ENCODE data around the gene SLC6A18.
"Not testable (repeated sequence)": the region's sequence is repeated elsewhere in the genome, so short reads cannot be mapped to it uniquely, and the experiment has no call there.

SLC6A18 gene

DNA sequence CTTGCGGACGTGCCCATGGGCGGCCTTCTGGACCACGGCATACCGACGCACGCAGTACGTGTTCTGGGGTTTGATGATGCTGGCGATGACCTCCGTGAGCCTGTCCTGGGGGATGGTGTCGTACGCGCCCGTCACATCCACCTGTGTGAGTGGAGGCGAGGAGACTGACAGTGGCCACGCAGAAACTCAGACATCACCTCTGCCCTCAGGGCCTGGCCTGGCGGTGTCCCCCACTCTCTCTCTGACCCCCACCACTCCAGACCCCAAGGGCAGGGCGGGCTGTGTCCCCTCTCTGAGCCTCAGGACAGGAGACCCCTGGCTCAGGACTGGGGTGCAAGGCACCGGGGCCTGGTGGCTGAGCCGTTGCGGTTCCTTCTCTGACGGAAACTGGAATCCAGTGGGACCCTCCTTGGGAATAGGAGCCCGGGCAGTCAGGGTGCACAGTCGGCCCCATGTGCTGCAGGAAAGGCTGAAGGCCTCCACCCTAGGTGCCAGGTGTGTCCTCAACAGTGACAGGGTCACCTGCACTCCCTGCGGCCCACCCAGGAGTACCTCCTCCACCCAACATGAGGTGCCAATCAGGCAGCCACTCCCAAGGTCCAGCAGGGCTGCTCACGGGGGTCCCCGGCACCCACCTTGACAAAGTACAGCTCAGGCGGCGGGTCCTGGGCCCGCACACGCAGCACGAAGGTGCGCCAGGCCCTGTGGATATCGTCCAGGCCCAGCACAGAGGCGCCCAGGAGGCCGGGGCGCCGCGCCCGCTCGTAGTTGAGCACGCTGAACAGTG is 53.7 kb downstream of the SLC6A18 start:
- no peak for DNase-seq

DNA sequence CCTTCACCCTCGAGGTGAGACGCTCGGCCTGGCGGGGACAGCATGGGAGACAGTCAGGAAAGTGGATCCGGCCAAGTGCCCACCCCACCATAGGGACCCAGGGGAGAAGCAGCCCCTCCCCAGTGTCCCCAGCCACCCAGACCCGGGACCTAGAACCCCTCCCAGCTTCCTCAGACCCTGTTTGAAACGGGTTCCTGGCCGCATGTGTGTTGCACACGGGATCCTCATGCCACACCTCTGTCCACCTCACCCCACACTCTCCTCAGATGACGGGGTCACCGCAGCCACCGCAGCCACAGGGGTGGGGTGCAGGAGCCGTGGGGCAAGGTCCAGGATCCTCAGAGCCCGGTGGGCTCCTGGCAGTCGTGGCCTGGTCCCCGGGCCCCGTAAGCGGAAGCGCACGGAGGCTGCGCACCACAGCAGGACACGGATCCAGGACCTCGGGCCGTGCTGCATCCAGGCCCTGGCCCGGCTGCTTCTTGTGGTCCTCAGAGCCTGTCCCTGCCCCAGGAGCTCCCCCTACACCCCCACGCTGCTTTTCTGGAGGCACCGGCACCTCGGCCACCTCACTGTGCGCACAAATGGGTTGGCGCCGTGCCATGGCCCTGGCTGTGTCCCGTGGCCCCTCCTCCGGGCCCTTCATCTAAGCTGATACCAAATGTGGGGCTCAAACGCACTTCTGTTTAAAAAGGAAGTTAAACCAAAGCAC is 54.4 kb downstream of the SLC6A18 start:
- no peak for DNase-seq

DNA sequence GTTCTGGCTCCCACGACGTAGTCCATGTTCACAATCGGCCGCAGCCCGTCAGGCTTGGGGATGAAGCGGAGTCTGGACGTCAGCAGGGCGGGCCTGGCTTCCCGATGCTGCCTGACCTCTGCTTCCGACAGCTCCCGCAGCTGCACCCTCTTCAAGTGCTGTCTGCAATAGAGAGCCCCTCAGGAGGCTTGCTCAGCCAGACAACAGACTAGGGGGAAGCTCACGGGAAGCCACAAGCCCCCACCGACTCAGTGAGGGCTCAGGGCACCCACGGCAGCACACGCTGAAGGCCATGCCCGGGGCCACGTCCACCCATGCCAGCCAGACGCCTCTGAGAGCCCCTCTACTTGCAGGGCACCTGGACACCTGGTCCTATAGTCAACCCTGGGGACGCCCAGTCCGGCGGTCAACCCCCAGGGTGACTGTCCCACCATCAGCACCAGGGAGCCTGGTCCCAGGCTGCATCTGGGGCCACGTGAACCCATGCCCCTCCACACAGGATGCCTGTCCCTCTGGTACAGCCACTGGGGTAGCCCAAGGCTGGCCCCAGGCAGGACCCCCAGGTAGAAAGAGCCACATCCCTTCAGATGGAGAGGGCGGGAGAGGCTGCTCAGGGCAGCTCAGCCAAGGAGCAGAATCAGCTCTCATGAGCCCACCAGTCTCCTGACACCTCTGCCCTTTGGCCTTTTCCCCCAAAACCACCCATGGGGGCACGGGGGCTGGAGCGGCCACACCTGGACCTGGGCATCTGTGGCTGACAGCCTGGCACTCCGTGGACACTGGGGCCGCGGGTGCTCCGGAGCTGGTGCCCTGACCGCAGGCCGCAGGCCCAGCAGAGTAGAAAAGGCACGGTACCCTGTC is 55.2 kb downstream of the SLC6A18 start:
- DNase-seq = no peak

DNA sequence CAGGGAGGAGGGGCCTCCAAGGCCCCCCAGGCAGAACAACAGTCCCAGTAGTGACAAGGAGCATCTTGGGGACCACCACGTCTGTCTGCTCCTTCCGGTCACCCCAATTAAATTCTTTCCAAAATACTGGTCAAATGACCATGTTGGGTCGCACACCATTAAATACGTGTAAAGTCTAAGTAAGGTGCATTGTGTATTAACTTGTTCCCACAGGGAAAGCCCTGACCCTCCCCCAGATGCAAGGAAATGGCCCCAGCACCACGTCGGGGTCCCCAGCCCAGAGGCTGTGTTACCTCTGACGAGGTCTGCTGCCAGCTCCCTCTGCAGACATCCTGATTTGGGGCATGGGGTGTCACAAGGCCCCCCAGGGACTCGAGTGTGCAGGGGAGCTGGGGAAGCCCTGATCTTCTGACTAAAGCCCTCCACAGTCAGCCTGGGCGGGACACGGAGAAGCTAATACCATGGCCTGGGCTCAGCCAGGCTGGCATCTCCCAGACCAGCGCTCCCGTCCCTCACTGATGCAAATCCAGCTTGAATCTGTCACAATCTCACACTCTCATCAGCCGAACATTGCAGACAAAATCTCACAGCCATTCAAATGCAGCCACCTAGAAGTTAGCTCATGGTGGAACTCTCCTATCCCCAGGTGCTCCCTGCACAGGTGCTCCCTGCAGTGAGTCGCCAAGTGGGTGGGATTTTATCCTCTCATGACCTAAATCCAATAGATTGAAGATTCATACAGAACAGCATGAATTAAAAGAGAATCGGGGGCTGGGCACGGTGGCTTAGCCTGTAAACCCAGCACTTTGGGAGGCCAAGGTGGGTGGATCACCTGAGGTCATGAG is 56.1 kb downstream of the SLC6A18 start:
- no peak for DNase-seq

DNA sequence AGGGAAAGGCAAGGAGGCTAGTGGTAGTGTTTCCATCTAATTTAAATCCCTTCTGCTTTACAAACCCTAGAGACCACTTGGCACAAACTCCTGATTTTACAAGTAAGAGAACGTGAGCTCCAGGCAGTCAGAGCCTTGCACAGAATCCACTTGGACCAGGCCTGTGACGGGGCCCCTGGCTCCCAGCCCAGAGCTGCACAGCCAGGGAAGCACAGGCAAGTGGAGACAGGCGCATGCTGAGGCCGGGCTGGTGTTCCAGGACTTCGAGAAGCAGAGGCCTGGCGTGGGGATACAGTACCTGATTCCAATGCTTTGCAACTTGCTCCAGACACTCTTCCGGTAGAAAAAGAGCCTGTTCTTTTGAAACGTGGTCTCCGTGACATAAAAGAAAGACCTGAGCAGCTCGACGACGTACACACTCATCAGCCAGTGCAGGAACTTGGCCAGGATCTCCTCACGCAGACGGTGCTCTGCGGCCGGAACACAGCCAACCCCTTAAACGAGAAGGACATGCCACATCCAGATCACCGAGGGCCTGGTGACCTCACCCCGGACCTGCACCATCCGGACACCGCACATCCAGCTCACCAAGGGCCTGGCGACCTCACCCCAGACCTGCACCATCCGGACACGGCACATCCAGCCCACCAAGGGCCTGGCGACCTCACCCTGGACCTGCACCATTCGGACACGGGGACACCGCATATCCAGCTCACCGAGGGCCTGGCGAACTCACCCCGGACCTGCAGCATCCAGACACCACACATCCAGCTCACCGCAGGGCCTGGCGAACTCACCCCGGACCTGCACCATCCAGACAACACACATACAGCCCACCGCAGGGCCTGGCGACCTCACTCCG is 57.2 kb downstream of the SLC6A18 start:
- DNase-seq = no peak

DNA sequence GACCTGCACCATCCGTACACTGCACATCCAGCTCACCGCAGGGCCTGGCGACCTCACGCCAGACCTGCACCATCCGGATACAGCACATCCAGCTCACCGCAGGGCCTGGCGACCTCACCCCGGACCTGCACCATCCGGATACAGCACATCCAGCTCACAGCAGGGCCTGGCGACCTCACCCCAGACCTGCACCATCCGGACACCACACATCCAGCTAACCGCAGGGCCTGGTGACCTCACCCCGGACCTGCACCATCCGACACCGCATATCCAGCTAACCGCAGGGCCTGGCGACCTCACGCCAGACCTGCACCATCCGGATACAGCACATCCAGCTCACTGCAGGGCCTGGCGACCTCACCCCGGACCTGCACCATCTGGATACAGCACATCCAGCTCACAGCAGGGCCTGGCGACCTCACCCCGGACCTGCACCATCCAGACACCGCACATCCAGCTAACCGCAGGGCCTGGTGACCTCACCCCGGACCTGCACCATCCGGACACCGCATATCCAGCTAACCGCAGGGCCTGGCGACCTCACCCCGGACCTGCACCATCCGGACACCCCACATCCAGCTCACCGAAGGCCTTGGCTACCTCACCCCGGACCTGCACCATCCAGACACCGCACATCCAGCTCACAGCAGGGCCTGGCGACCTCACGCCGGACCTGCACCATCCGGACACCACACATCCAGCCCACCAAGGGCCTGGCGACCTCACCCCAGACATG is 58.0 kb downstream of the SLC6A18 start:
- peak; percentile 14 for DNase-seq

DNA sequence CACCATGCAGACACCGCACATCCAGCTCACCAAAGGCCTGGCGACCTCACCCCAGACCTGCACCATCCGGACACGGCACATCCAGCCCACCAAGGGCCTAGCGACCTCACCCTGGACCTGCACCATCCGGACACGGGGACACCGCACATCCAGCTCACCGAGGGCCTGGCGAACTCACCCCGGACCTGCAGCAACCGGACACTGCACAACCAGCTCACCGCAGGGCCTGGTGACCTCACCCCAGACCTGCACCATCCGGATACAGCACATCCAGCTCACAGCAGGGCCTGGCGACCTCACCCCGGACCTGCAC is 58.5 kb downstream of the SLC6A18 start:
- not testable (repeated sequence) for DNase-seq

DNA sequence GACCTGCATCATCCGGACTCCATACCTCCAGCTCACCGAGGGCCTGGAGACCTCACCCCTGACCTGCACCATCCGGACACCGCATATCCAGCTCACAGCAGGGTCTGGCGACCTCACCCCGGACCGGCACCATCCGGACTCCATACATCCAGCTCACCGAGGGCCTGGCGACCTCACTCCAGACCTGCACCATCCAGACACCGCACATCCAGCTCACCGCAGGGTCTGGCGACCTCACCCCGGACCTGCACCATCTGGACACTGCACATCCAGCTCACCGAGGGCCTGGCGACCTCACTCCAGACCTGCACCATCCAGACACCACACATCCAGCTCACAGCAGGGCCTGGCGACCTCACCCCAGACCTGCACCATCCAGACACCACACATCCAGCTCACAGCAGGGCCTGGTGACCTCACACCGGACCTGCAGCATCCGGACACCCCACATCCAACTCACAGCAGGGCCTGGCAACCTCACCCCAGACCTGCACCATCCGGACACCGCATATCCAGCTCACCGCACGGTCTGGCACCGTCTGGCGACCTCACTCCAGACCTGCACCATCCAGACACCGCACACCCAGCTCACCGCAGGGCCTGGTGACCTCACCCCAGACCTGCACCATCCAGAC is 59.3 kb downstream of the SLC6A18 start:
- DNase-seq = not testable (repeated sequence)

DNA sequence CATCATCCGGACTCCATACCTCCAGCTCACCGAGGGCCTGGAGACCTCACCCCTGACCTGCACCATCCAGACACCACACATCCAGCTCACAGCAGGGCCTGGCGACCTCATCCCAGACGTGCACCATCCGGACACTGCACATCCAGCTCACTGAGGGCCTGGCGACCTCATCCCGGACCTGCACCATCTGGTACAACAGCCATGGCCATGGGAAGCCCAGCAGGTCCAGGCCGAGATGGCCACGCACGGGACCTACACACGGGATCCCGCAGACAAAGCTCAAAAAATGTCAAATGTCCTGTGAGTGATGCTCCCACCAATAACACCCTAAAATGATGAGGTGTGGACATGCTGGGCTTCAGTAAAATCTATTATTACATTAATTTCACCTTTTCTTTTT is 60.0 kb downstream of the SLC6A18 start:
- no peak for DNase-seq

DNA sequence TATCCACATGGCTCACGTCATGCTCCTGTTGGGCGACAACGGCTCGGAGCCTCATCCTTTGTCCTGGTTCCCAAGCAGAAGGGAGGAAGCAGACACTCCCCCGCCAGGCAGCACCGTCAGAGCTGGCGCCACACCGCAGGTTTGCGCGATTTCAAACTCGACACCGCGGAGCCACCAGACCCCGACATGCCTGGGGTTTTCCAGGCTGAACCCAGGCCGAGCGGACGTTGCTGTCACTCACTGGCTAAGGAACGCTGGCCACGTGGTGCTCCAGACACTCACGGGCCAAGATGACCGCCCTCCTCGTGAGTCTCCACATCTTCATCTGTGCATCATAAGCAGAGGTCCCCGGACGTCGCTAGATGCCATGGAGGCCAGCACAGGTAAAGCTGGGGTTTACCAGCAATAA is 60.7 kb downstream of the SLC6A18 start:
- no peak for DNase-seq

DNA sequence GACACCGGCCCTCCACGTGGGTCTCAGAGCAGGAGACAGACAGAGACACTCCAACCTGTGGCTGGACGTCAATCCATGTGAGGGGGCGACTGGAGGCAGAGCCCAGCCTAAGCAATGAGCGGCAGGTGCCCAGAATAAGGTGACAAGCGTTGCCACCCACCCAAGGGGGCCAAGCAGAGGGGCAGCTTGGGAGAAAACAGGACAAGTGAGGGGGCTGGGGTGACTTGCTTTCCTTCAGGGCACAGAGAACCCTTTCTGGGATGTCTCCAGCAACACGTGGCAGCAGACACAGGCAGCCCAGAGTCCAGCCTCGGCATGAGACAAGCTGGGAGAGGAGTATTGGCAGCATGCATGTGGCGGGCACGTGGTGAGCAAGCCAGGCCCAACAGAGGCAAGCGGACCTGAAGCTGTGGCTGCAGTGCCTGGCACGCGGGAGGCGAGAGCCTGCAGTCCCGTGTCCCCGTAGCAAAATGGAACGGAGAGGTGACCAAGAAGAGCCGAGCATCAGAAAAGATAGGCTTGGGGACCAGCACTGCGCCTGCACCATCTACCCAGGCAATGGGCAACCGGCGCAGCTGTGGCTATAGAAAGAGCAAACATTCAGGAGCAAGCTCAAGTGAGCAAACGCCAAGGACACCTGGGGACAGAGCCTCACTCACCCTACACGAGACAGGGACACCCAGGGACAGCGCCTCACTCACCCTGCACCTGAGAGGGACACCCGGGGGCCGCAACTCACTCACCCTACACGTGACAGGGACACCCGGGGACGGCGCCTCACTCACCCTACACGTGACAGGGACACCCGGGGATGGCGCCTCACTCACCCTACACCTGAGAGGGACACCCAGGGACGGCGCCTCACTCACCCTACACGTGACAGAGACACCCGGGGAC is 63.5 kb downstream of the SLC6A18 start:
- DNase-seq = no peak

DNA sequence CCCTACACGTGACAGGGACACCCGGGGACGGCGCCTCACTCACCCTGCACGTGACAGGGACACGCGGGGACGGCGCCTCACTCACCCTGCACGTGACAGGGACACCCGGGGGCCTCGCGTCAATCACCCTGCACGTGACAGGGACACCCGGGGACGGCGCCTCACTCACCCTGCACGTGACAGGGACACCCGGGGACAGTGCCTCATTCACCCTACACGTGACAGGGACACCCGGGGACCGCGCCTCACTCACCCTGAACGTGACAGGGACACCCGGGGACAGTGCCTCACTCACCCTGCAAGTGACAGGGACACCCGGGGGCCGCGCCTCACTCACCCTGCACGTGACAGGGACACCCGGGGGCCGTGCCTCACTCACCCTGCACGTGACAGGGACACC is 64.4 kb downstream of the SLC6A18 start:
- DNase-seq = not testable (repeated sequence)

DNA sequence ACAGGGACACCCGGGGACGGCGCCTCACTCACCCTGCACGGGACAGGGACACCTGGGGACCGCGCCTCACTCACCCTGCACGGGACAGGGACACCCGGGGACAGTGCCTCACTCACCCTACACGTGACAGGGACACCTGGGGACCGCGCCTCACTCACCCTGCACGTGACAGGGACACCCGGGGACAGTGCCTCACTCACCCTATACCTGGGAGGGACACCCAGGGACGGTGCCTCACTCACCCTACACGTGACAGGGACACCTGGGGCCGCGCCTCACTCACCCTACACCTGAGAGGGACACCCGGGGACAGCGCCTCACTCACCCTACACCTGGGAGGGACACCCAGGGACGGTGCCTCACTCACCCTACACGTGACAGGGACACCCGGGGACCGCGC is 65.8 kb downstream of the SLC6A18 start:
- DNase-seq = not testable (repeated sequence)

DNA sequence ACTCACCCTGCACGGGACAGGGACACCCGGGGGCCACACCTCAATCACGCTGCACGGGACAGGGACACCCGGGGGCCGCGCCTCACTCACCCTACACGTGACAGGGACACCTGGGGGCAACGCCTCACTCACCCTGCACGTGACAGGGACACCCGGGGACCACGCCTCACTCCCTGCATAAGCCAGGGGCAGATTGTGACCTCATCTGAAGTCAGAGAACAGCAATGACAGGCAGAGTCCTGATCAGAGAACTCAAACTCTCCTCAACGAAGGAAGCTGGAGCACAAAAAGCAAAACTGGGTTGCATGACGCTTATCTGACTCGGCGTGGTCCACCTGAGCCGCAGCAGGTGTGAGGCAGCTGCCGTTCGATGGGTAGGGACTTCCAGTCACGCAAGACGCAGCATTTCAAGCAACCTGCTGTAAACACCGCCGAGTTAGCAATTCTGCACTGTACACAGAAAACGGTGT is 66.5 kb downstream of the SLC6A18 start:
- DNase-seq = peak; percentile 9

DNA sequence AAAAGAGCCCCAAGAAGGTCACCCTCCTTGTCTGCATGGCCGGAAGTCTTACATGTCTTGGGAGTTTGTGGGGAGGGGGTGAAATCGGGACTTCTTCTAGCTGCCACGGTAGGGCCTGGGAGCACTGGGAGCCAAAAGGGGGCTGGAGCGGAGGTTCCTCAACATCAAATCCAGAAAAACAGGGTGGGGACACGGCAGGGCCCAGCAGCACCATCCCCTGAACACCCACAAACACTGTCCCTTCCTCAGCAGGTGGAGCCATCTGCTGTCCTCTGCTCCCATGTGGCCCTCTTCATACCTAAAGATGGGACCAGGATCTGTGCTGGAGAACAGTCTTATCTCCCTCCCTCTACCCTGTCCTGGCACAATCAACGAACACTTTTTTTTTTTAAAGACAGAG is 67.0 kb downstream of the SLC6A18 start:
- peak; percentile 7 for DNase-seq

DNA sequence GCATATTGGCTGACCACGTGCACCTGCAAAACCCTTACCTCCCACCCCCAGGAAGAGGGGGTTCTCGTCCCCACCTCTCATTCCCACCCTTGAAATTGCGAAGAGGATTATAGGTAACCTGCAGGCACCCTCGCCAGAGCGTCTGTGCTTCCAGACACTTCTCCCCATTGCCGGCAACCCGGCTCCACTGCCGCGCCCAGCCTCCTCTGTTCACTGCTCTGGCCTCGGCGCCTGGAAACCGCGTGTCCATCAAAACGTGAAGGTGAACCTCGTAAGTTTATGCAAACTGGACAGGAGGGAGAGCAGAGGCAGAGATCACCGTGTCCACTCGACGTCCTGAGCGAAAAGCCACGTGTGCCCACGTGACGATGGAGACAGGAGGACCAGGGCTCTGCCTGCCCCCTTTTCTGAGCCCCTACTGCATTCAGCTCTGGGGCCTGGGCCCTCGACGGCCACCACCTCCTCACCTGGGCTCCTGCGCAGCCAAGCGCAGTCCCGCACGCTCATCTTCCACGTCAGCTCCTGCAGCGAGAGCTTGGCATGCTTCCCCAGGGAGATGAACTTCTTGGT is 67.8 kb downstream of the SLC6A18 start:
- peak; percentile 3 for DNase-seq

DNA sequence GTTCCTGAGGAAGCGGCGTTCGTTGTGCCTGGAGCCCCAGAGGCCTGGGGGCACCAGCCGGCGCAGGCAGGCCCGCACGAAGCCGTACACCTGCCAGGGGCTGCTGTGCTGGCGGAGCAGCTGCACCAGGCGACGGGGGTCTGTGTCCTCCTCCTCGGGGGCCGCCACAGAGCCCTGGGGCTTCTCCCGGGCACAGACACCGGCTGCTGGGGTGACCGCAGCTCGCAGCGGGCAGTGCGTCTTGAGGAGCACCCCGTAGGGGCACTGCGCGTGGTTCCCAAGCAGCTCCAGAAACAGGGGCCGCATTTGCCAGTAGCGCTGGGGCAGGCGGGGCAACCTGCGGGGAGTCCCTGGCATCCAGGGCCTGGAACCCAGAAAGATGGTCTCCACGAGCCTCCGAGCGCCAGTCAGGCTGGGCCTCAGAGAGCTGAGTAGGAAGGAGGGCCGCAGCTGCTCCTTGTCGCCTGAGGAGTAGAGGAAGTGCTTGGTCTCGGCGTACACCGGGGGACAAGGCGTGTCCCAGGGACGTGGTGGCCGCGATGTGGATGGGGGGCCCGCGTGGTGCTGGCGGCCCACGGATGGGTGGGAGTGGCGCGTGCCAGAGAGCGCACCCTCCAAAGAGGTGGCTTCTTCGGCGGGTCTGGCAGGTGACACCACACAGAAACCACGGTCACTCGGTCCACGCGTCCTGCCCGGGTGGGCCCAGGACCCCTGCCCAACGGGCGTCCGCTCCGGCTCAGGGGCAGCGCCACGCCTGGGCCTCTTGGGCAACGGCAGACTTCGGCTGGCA is 68.4 kb downstream of the SLC6A18 start:
- peak; percentile 8 for DNase-seq

Measured in femur (tissue), 1 donor.